GM23248 (cell line): ENCODE measurements around the gene NCK2.

Experiments used
- EZH2 ChIP-seq: fragments of 200-600 bp; sonication (generic); IDR thresholded peaks from 2 replicates; pipeline ENCODE4 v1.6.1; 2018; ENCODE audit warnings: antibody characterized with exemption, mild to moderate bottlenecking; ENCODE audit not compliant: insufficient read depth, poor library complexity, severe bottlenecking
- EZH2phosphoT487 ChIP-seq: fragments of 200-600 bp; sonication (generic); IDR thresholded peaks from 2 replicates; pipeline ENCODE4 v1.6.1; 2018; ENCODE audit warnings: antibody characterized with exemption, moderate library complexity, mild to moderate bottlenecking, low read depth; ENCODE audit not compliant: insufficient read depth

- TF ChIP-seq EZH2 (no peak), EZH2phosphoT487 (no peak)
Observed at GRCh38 chr2:105895990-105896764, 151.5 kb downstream of the NCK2 start.
